ENCODE measurements around the gene BOD1L2. TPM values are rescaled to one million over a fixed set of nuclear protein-coding genes. Genes with fewer than 3 reads are reported as not detected.
A peak's percentile ranks its signal among the peaks of the same experiment; 100 is the strongest.

BOD1L2 gene
- total RNA-seq, 1 experiment from 2014 or later = not detected

DNA sequence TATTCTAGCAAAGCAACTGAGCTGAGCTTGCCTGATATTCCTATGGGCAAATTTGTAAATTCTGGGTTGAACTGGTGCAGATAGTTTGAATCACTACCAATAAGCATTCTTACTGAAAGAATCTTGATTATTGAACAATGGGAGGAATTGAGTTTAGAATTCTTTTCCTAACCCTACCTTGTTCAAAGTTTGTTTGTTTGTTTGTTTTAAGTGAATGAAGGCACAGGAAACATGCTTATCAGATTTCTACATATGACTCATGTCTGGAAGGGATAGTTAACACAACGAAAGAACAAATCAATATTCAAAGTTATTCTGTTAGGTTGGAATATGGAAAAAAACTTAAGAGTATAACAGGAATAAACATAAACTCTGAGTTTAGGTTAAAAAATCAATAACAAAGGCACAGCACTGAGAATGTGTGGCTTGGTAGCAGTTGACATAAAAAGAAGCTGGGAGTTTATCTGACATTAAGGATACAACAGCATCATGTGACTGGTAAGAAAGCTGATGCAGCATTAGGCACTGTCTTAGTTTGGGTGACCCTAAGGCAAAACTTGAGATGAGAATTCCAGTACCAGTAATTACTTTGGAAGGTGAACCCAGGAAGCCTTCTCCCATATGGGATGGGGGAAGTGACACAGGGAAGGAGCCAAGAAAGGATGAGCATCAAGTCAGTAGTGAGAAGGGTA lies 20.9 kb downstream of the BOD1L2 start:
- ChIA-PET CTCF (interaction anchor here (0.6 to 0.9 kb wide), 5 partner anchors 16 to 1474 kb away, joined by 3 to 4 read pairs (median 3); no protein-coding TSS in a partner anchor), POLR2A (interaction anchor here (0.8 kb wide), 1 partner anchor 25 kb away, joined by 3 read pairs; no protein-coding TSS in a partner anchor)
- TF ChIP-seq, protein P1, sequence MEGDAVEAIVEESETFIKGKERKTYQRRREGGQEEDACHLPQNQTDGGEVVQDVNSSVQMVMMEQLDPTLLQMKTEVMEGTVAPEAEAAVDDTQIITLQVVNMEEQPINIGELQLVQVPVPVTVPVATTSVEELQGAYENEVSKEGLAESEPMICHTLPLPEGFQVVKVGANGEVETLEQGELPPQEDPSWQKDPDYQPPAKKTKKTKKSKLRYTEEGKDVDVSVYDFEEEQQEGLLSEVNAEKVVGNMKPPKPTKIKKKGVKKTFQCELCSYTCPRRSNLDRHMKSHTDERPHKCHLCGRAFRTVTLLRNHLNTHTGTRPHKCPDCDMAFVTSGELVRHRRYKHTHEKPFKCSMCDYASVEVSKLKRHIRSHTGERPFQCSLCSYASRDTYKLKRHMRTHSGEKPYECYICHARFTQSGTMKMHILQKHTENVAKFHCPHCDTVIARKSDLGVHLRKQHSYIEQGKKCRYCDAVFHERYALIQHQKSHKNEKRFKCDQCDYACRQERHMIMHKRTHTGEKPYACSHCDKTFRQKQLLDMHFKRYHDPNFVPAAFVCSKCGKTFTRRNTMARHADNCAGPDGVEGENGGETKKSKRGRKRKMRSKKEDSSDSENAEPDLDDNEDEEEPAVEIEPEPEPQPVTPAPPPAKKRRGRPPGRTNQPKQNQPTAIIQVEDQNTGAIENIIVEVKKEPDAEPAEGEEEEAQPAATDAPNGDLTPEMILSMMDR (IDR thresholded peaks at IDR 0.05; ENCODE audit: unreplicated experiment) = no peak
- Mint-ChIP-seq H3K9me3 (ENCODE audit: unreplicated experiment) (no peaks in the 10 kb centered on the region), H3K27ac (ENCODE audit: low read depth, unreplicated experiment) (no peak overlapping the region), H3K27me3 (ENCODE audit: insufficient read depth, unreplicated experiment) (peaks cover 7% of the 10 kb centered on the region), H3K4me1 (ENCODE audit: insufficient read depth, unreplicated experiment) (no peaks in the 10 kb centered on the region), H3K36me3 (ENCODE audit: insufficient read depth, unreplicated experiment) (no peaks in the 10 kb centered on the region), H3K4me3 (ENCODE audit: unreplicated experiment) (no peak overlapping the region)
- BruUV-seq (replicated peaks) = no TSS peak
- intact Hi-C loops (cut with micrococcal nuclease) = no loop called here
- DNase-seq (ENCODE audit: unreplicated experiment) = no peak

DNA sequence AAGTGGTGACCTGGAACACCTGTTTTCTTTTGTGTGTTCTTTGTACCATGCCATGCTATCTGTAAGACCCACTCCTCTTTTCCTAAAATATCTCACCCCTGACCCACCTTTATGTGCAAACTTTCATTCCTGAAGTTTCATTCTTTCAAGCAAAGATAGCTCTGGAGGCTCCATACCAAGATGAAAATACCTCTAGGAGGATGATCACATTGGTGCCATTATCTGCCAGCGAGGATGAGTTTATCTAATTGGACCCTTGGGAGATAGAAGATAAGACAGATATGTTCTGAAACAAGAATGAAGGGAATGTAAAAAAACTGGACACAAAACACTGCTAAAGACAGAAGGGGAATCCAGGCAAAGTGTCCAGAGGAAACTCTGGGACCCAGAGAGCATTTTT lies 24.1 kb downstream of the BOD1L2 start:
- Mint-ChIP-seq H3K27ac (ENCODE audit: low read depth, unreplicated experiment) (no peak overlapping the region), H3K4me1 (ENCODE audit: insufficient read depth, unreplicated experiment) (no peaks in the 10 kb centered on the region), H3K9me3 (ENCODE audit: unreplicated experiment) (no peaks in the 10 kb centered on the region), H3K4me3 (ENCODE audit: unreplicated experiment) (no peak overlapping the region), H3K27me3 (ENCODE audit: insufficient read depth, unreplicated experiment) (peaks cover 3% of the 10 kb centered on the region), H3K36me3 (ENCODE audit: insufficient read depth, unreplicated experiment) (no peaks in the 10 kb centered on the region)
- TF ChIP-seq, protein P1 (IDR thresholded peaks at IDR 0.05; ENCODE audit: unreplicated experiment) = no peak
- BruUV-seq (replicated peaks) = no TSS peak
- POLR2A ChIA-PET = no interaction called here
- no peak for DNase-seq (ENCODE audit: unreplicated experiment)
- CTCF ChIA-PET = interaction anchor here (0.6 kb wide), 1 partner anchor 429 kb away, joined by 4 read pairs; no protein-coding TSS in a partner anchor
- intact Hi-C loops (cut with micrococcal nuclease) = no loop called here

DNA sequence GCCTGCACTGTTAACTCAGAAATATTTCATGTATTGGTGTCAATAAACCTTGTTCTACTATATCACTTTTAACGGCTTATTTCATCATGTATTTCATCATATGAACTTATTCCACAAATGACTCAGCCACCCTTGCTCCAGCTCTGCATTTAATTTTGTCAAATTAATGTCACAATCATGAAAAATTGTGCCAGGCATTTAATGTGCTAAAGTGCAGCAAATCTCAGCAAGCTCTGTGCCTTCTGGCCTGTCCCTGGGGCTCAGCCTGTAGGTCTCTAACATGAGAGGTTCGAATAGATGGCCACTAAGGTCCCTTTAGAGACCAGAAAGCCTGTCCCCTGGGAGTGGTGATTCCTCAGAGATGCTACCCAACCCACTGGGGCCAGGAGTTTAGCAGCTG lies 28.6 kb downstream of the BOD1L2 start:
- no TSS peak for BruUV-seq (replicated peaks)
- Mint-ChIP-seq H3K4me3 (ENCODE audit: unreplicated experiment) (no peak overlapping the region), H3K27me3 (ENCODE audit: insufficient read depth, unreplicated experiment) (no peaks in the 10 kb centered on the region), H3K9me3 (ENCODE audit: unreplicated experiment) (peaks cover 8% of the 10 kb centered on the region), H3K36me3 (ENCODE audit: insufficient read depth, unreplicated experiment) (no peaks in the 10 kb centered on the region), H3K4me1 (ENCODE audit: insufficient read depth, unreplicated experiment) (peaks cover 5% of the 10 kb centered on the region), H3K27ac (ENCODE audit: low read depth, unreplicated experiment) (no peak overlapping the region)
- ChIA-PET POLR2A (no interaction called here), CTCF (interaction anchor here (0.8 kb wide), 1 partner anchor 270 kb away, joined by 3 read pairs; no protein-coding TSS in a partner anchor)
- TF ChIP-seq, protein P1 (IDR thresholded peaks at IDR 0.05; ENCODE audit: unreplicated experiment) = no peak
- intact Hi-C loops (cut with micrococcal nuclease) = no loop called here
- peak; percentile 42 for DNase-seq (ENCODE audit: unreplicated experiment)

DNA sequence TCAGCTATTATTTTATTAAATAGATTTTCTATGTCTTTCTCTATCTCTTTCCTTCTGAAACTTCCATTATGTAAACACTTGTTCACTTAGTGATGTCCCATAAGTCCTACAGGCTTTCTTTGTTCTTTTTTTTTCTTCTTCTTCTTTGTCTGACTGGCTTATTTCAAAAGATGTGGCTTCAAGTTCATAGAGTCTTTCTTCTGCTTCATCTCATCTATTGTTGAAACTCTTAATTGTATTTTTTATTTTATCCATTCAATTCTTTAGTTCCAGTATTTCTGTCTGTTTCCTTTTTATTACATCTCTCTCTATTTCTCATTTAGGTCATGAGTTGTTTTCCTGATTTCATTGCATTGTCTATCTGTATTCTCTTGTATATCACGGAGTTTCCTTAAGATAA lies 38.5 kb downstream of the BOD1L2 start:
- no peak for DNase-seq (ENCODE audit: unreplicated experiment)
- TF ChIP-seq, protein P1 (IDR thresholded peaks at IDR 0.05; ENCODE audit: unreplicated experiment) = no peak
- no TSS peak for BruUV-seq (replicated peaks)
- Mint-ChIP-seq H3K27me3 (ENCODE audit: insufficient read depth, unreplicated experiment) (peaks cover 19% of the 10 kb centered on the region), H3K9me3 (ENCODE audit: unreplicated experiment) (peaks cover 10% of the 10 kb centered on the region), H3K27ac (ENCODE audit: low read depth, unreplicated experiment) (no peak overlapping the region), H3K36me3 (ENCODE audit: insufficient read depth, unreplicated experiment) (no peaks in the 10 kb centered on the region), H3K4me3 (ENCODE audit: unreplicated experiment) (no peak overlapping the region), H3K4me1 (ENCODE audit: insufficient read depth, unreplicated experiment) (no peaks in the 10 kb centered on the region)
- ChIA-PET CTCF (interaction anchor here (0.7 kb wide), 1 partner anchor 386 kb away, joined by 3 read pairs; no protein-coding TSS in a partner anchor), POLR2A (no interaction called here)
- intact Hi-C loops (cut with micrococcal nuclease) = no loop called here
